Occipital lobe (tissue), 2 donors: Measurements from ENCODE around the gene FOXK2. TPM values are rescaled to one million over a fixed set of nuclear protein-coding genes. Genes with fewer than 3 reads are reported as not detected.

ENCODE experiments used
- DNase-seq: peaks from one replicate; lab custom pipeline; 2025; lab: John Stamatoyannopoulos, UW
- total RNA-seq: library from RNA; depleted of rRNA; stranded (reverse); fragments of >200 nt; gene quantifications from one replicate; pipeline ENCODE4 v1.2.3, GENCODE V29; 2014

Gene FOXK2
- total RNA-seq, 1 donor from 2014 or later, result 41.2 TPM

DNA sequence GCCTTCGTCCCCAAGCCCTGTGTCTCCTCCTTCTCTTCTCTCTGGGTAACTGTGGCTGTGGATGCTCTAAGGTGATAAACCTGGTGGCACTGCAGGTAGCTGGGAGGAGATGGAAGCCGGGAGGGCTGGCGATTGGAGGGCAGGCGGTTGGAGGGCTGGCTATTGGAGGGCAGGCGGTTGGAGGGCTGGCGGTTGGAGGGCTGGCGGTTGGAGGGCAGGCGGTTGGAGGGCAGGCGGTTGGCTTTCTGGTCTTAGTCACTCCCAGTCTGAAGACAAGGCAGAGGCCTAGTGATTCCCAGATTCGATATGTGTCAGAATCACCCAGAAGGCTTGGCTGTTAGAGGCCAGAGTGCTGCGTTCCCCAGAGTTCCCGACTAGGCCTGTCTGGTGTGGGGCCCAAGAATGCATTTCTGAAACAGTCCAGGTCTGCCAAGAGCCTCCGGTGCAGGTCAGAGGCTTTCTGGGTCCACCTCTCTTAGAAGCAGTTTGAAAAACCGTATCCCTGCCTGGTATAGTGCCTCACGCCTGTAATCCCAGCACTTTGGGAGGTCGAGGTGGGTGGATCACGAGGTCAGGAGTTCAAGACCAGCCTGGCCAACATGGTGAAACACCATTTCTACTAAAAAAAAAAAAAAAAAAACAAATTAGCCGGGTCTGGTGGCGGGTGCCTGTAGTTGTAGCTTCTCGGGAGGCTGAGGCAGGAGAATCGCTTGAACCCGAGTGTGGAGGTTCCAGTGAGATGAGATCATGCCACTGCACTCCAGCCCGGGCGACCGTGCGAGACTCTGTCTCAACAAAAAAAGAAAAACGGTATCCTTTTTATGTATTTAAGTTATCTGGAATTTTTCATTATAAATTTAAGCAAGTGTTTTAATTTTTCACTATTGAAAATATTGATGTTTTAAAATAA is 69.0 kb downstream of the FOXK2 start:
- no peak for DNase-seq

DNA sequence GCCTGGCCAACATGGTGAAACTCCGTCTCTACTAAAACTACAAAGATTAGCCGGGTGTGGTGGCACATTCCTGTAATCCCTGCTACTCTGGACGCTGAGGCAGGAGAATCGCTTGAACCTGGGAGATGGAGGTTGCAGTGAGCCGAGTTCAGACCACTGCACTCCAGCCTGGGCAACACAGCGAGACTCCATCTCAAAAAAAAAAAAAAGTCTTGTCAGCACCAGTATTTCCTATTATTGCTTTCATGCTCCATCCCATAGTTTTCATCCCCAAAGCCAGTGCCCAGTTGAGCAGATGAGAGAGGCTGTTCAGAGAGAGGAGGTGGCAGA is 70.3 kb downstream of the FOXK2 start:
- no peak for DNase-seq

DNA sequence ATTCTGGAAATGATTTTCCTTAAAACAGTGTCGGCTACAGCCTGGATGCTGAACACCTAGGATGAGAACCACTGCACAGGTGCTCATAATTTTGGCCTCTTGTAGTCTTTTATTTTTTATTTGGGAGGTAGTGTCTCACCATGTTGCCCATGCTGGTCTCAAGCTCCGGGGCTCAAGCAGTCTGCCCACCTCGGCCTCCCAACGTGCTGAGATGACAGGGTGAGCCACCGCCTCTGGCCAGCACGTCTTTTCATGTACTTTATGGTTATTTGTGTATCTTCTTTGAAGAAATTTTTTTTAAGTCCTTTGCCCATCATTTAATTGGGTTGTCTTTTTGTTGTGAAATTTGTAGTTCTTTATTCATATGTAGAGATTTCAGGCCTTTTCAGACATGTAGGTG is 70.7 kb downstream of the FOXK2 start:
- DNase-seq, result no peak

DNA sequence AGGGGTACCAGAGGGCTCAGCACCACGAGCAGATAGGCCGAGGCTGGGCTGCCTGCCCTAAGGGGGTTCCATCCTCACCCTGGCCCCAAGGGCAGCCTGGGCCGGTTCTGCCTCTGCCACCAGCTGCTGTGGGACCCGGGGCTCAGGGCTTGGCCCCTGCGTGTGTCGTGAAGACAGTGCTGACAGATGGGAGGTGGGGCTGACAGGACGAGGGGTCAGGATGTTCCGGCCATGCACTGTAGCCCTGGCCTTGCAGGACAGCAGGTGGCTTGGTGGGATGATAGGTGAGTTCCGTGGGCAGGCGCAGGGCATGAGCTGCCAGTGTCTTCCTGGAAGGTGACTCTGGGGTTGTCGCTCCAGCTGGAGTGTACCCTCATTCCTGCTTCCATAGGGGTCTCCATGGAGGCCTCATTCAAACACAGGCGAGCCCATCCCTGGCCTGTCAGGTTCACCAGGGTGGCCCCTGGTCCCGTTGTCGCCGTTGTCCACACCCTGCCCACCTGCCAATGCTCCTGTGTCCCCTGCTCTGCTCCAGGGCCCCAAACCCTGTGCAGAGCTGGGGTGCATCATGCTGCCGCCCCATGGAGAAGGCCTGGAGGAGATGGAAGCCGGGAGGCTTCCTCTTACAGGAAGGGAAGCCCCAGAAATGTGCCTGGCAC is 71.5 kb downstream of the FOXK2 start:
- DNase-seq, result no peak

DNA sequence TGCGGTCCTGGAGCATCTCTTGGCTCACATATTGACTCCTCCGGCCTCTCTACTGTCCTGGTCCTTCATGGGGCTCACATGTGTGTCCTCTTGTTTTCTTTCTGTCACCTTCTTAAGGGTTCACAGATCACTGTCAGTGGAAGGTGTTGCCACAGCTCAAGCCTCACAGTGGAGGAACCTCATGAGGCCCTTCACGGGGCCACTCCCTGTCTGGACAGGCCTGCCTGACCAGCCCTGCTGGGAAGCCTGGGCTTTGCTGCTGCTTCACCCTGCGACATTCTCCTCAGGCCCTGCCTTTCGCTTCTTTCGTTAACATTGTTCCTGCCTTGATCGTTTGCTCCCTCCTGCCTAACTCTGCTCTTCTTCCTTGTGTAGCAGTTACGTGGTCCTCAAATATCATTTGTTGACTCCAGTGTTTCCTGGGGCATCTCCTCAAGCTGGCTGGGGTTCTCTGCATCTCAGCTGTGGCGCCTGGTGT is 72.8 kb downstream of the FOXK2 start:
- no peak for DNase-seq

DNA sequence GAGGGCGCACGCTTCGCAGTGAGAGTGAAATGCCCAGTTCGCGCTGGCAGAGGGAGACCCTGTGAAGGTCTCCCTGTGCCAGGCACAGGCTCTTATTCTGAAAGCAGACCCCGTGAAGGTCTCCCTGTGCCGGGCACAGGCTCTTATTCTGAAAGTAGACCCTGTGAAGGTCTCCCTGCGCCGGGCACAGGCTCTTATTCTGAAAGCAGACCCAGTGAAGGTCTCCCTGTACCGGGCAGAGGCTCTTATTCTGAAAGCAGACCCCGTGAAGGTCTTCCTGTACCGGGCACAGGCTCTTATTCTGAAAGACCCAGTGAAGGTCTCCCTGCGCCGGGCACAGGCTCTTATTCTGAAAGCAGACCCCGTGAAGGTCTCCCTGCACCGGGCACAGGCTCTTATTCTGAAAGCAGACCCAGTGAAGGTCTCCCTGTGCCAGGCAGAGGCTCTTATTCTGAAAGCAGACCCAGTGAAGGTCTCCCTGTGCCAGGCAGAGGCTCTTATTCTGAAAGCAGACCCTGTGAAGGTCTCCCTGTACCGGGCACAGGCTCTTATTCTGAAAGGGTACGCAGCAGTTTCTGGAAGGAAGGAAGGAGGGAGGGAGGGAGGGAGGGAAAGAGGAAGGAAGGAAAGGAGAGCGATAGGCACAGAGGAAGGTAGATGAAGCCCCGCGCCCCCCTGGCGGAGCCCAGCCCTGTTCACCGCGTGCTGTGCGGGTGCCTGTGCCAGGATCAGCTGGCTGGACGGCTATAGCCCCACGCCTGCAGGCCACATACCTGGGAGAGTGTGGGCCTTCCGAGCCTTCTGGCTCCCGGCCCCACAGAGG is 73.4 kb downstream of the FOXK2 start:
- DNase-seq, result peak; percentile 74

DNA sequence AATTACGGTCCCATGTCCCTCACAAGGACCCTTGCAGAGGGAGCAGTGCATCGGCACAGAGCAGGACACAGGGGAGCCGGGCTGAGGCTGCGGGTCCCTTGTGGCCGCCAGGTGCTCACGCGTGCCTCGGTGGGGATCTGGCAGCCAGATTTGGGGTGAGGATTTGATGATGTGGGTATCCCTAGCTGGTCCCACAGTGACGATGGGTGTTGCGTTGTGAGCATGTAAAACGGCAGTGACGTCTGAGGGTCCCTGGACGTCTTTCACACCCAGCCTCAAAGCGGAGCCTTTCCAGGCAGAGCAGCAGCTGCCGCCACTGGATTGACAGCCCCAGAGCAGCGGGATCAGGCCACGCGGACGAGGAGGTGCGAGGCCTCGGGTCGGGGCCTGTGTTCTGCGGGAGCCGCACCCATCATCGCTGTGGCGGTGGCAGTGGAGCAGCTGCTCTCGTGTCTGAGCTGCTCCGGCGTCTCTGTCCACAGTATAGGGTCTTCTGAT is 74.1 kb downstream of the FOXK2 start:
- no peak for DNase-seq

DNA sequence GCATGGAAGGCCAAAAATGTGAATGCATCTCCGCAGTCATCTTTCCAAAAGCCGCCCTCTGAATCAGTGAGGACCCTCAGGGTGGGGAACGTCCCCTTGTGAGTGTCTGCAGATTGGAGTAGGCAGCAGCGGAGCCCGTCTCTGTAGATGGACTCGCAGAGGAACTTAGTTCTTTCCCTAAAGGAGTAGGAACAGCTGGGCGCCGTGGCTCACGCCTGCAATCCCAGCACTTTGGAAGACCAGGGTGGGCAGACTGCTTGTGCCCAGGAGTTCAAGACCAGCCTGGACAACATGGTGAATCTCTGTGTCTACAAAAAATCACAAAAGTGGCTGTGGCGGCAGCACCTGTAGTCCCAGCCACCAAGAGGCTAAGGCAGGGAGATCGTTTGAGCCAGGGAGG is 75.0 kb downstream of the FOXK2 start:
- DNase-seq, result no peak

DNA sequence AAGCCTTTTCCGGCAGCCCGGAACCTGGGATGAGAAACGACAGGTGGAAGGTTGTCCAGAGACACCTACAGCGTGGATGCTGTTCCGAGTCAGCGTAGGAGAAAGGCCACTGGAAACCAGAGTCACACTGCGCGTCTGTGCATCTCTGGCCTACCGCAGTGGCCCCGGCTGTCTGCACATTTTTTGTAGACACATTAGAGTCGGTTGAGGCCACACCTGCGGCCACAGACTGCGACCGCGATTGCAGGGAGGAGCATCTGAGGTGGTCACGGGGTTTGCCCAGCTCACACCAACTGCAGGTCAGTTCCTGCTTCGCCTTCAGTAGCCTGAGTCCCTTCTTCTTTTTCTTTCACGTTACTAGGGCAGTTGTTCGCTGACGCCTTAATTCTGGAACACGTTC is 76.4 kb downstream of the FOXK2 start:
- DNase-seq, result no peak

DNA sequence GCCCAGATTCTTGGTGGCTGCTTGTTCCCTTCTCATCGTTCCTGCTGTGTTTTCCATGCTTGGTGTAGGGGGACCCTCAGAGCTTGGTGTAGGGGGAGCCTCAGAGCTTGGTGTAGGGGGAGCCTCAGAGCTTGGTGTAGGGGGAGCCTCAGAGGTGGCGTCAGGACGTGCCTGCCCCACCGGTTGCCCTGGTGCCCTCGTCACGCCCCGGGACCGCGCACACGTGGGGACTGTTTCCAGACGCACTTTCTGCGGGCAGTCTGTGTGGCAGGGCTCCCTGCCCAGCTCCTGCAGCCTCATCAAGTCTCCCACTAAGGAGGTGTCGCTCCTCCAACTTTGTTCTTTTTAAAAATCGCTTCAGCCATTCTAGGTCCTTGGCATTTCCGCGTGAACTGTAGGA is 76.8 kb downstream of the FOXK2 start:
- no peak for DNase-seq

DNA sequence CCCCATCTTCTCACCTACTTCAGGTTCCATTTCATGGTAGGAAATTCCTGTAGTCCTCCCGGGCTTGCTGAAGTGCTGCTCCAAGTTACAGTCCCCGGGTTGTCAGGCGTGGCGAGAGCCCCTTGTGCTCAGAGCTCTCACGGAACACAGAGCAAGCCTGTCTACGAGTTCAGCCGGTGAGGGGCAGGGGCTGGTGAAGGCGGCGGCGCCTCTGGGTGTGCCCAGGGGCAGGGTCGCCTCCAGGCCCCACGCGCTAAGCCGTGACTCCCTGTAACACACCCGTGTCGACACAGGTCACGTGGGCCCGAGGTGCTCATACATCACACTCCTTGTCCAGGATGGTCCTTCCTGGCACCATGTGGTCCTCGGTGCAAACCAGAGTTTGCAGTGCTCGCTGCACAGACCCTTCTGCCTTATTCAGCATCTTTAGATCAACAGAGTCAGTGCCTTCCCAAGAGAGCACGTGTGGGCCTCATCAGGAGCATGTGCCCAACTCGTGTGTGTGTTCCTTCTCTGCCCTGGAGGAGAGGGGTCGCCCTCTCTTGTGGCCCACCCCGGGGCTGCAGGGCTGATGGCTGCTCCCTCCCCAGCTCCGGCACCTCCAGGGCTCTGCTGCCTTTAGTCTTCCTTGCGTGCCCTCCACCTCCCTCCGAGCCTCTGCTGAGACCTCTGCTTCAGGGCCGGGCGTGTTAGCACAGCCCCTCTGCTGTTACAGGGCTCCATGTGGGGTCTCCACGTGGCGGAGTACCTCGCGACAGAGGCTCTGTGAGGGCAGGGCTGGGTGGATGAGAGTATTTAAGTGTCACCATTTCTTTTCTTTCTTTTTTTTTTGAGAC is 77.5 kb downstream of the FOXK2 start:
- DNase-seq, result no peak

DNA sequence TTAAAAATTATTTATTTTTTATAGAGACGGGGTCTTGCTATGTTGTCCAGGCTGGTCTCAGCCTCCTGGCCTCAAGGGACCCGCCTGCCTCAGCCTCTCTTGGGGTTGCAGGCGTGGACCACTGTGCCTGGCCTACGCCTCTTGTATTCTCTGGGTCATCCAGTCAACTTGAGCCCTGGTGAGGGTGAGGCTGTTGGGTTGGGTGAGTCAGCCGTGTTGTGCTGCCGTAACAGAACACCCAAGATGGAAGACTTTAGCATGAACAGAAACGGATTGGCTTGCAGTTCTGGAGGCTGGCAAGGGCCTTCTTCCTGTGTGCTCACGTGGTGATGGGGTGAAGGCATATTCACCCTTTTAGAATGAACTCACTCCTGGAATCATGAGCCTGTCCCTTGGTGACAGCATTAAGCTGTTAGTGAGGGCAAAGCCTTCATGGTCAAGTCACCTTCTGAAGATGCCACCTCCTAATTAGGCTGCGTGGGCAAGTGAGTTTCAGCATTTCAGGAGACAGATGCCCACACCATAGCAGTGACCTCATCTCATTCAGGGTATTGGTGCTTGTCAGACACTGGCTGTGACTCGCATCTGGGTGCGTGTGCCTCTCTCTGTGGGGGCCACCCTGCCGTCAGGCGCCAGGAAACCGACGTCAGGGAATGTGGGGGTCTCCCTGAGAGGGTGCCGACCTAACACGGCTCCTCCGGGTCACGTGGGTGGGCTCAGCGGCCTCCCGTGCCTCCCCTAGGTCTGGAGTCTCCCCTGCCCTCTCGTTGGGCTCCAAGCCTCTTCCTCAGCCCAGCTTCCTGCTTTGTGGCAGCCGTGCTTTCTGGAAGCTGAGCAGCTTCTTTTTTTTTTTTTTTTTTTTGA is 79.0 kb downstream of the FOXK2 start:
- DNase-seq, result no peak

DNA sequence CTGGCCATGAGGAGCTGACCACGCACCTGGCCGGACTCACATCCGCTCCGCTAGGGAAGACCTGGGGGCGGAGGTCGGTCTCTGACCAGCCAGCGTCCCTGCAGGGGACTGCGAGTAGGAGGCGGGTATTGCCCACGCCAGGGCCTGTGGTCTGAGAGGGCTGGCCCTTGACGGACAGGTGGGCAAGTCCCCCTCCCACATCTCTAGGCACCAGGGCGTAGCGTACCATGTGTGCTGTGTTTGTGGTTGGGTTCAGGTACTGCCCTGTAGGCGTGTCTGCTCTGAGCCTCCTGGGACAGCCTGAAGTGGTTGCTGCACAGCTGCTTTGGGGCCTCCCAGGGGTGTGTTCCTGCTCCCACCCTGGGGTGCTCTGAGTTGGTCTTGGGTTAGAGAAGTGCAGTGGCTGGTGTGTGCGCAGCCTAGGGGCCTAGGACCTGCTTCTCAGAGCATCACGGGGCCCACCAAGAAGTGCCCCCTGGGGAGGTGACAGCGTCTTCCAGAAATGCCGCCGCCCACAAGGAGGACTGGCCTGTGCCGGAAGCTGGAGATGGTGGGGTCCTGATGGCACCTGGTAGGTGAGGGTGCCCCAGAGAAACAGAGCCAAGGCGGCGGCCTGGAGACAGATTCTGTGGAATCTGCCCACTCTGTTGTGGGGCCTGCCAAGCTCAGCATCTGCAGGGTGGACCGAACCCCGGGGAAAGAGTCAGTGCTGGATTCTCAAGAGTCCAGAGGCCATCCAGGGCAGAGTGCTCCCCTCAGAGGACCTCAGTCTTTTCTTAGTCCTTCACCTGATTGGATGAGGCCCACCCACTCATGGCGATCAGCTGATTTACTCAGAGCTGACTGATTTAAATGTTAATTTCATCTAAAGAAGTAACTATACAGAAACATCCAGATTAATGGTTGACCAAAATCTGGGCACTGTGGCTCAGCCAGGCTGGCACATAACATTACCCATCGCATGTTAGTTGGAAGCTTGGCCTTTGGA is 80.4 kb downstream of the FOXK2 start:
- no peak for DNase-seq

DNA sequence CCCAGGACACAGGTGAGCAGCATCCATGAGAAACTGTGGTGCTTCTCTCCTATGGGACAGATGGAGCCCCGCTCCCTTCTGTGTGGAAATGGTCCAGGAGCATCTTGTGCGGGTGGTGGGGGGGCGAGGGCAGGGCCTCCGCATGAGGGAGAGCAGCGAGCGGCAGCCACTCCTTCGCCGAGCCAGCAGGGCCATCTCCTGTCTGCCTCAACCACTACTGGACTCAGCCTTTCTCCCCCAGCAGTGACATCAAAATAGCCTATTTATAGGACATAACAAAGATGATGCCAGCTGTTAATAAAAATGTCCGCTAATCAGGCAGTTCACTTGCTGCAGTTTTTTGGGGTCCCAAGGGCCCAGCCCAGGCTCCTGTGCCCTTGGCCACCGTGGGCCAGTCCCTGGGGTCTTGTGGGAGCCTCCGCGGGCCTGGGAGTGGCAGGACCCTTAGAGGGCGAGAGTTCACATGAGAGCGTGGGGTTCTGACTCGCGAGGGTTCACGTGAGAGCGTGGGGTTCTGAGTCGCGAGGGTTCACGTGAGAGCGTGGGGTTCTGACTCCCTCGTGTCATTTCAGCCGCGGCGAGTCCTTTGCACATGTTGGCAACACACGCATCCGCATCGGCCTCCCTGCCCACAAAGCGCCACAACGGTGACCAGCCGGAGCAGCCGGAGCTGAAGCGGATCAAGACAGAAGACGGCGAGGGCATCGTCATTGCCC is 81.4 kb downstream of the FOXK2 start:
- DNase-seq, result no peak

DNA sequence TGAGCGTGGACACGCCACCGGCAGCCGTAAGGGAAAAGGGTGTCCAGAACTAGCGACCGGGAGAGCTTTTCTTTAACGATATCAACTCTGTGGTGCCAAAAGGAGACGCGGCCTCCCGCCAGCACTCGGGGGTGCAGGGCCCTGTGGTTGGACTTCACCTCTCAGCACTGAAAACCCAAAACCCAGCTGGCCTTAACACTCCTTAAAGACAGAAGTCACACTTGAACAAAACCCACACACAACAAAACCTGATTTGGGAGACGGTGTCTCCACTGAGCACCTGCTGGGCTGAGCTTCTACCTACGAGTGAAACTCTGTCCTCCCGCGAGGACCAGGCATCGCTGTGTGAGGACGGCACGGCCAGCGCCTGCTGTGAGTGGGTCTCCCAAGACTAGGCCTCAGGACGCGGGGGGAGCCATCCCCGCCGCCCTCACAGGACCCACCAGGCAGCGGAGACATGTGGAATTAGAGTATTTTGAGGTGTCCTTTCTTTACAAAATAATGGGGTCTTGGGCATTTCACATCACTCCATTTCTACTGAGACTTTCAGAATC is 82.0 kb downstream of the FOXK2 start:
- DNase-seq, result no peak

DNA sequence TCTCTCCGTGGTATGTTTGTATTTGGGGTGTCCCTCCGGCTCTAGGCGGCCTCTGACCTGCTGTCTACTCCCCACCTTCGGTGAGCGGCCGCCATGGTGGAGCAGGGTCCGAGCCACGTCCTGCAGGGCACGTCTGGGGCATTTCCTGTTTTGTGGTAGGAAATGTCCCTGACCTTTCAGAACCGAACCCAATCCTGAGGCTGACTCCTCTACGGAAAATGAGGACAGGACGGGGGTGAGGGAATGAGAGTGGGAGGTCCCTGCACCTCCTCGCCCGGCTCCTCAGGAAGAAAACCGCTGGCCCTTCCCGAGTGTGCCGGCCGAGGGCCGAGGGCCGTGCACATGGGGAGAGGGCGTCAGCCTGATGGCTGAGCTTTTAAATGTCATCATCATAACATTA is 83.0 kb downstream of the FOXK2 start:
- no peak for DNase-seq

DNA sequence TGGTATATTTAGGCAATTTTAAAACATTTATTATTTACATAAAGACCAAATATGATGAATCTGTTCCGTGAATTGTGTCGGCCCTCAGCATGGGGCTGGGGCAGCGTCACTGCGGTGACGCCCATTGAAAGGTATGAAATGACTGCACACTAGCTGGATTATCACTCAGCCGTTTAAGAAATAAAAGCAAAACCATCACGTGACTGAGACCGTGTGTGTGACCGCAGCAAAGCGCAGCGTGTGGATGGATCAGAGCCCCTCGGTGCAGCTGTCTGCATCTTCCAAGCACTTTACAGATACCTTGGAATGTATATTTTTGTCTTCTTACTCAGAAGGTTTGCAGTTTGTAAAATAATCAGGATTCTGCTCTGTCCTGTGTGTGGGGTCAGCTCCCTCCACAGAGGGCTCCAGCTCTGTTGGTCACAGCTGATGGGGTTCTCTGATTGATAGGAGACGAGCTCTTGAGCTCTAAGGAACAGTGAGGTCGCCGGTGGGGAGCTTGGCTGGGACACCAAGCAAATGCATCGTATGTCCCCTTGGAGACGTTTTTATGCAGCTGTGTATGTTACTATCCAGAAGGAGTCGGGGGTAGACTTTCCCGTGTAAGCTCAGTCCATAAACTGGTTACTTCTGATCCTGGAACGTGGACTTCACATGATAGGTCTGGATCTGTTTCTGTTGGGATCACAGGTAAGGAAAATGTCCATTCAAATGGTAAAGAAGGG is 83.6 kb downstream of the FOXK2 start:
- no peak for DNase-seq
